Esophagus muscularis mucosa (tissue), 4 donors: ENCODE measurements around the gene SEPTIN2. TPM values are rescaled to one million over a fixed set of nuclear protein-coding genes. Genes with fewer than 3 reads are reported as not detected.
A peak's percentile ranks its signal among the peaks of the same experiment; 100 is the strongest.

ENCODE experiments used
- DNase-seq: peaks from one replicate; pipeline ENCODE4 v3.0.0-alpha.2; 2017; ENCODE audit errors: extremely low spot score
- H3K27ac ChIP-seq, 4 donors: fragments of 200-600 bp; sonication (generic); replicated peaks in 1 of 4; 1 replicate in 3 of 4; 2 replicates in 1 of 4; pipeline ENCODE4 v1.5.1; 2016 to 2019; ENCODE audit warnings: mild to moderate bottlenecking in 1 of 4
- H3K27me3 ChIP-seq, 4 donors: fragments of 200-600 bp; sonication (generic); one replicate each; pipeline versions ENCODE4 v1.5.1 to v1.6.0; 2016 to 2019
- H3K36me3 ChIP-seq, 4 donors: fragments of 200-600 bp; sonication (generic); one replicate each; pipeline ENCODE4 v1.5.1; 2016 to 2019
- H3K4me1 ChIP-seq, 4 donors: fragments of 200-600 bp; sonication (generic); one replicate each; pipeline ENCODE4 v1.5.1; 2016 to 2019
- H3K4me3 ChIP-seq, 4 donors: fragments of 200-600 bp; sonication (generic); 1 replicate in 2 of 4; 2 replicates in 2 of 4; pipeline ENCODE4 v1.5.1; 2016 to 2019; ENCODE audit warnings: mild to moderate bottlenecking in 4 of 4, moderate library complexity in 1 of 4
- H3K9me3 ChIP-seq, 4 donors: fragments of 200-600 bp; sonication (generic); 1 replicate in 3 of 4; 2 replicates in 1 of 4; pipeline ENCODE4 v1.5.1; 2016 to 2019
- CTCF ChIP-seq, 3 experiments: fragments of 200-600 bp in 2 of 3; fragments of 450-650 bp in 1 of 3; sonication (generic) in 2 of 3; IDR thresholded peaks; one replicate each; pipeline ENCODE4 v1.5.1; 2017 to 2019; ENCODE audit warnings: antibody characterized with exemption in 3 of 3, mild to moderate bottlenecking in 2 of 3, moderate library complexity in 1 of 3
- EP300 ChIP-seq: sonication (generic); formaldehyde crosslinking; IDR thresholded peaks from one replicate; pipeline ENCODE4 v1.6.1; 2017; ENCODE audit warnings: antibody characterized with exemption
- POLR2A ChIP-seq: fragments of 450-650 bp; IDR thresholded peaks from one replicate; pipeline ENCODE4 v1.6.1; 2017; ENCODE audit warnings: antibody characterized with exemption, moderate library complexity, mild to moderate bottlenecking, low read depth
- POLR2AphosphoS5 ChIP-seq, 2 donors: sonication (generic); formaldehyde crosslinking; IDR thresholded peaks; one replicate each; pipeline ENCODE4 v1.6.1; 2017; ENCODE audit warnings: antibody characterized with exemption in 2 of 2
- WGBS: methylation state at CpG from one replicate; pipeline ENCODE4 v1.1.5; 2018; 5-methylcytosine and 5-hydroxymethylcytosine counted together
- intact Hi-C: fragments of 100-400 bp; cut with DNase I; formaldehyde crosslinking; loops from one replicate; pipeline ENCODE4 v1.15.1; 2023
- total RNA-seq, 4 donors: library from RNA; depleted of rRNA; stranded (reverse); fragments of >200 nt; gene quantifications; one replicate each; pipeline versions ENCODE4 v1.1.0 to v1.2.1, GENCODE V29; 2016

Gene SEPTIN2
- total RNA-seq, 4 donors from 2014 or later: 272 to 335 (median 284) TPM

GRCh38 chr2:241329669-241330615 lies 14.2 kb downstream of the SEPTIN2 start:
- Histone ChIP-seq H3K36me3 (peaks cover 12 to 70% (median 34%) of the 10 kb centered on the region in 4 donors), H3K27ac (no peak overlapping the region)

GRCh38 chr2:241330616-241330981 lies 14.9 kb downstream of the SEPTIN2 start:
- no peaks in the 10 kb centered on the region for H3K4me1 ChIP-seq
- no peak for TF ChIP-seq POLR2AphosphoS5 (IDR thresholded peaks at IDR 0.05)
- no peak for TF ChIP-seq EP300
- TF ChIP-seq POLR2A: no peak
- TF ChIP-seq CTCF (IDR thresholded peaks at IDR 0.05): no peak
- H3K27ac ChIP-seq: no peak overlapping the region
- no peak overlapping the region for H3K4me3 ChIP-seq
- no peaks in the 10 kb centered on the region for H3K27me3 ChIP-seq
- WGBS: 88% methylated on average over 4 of the region's 4 CpGs
- H3K9me3 ChIP-seq: no peaks in the 10 kb centered on the region
- DNase-seq: no peak
- peaks cover 13 to 77% (median 35%) of the 10 kb centered on the region in 4 donors for H3K36me3 ChIP-seq
- intact Hi-C loops: no loop called here

More at GRCh38 chr2:241329669-241330615, 14.2 kb downstream of the SEPTIN2 start:
- Histone ChIP-seq H3K4me3 (no peak overlapping the region), H3K4me1 (peaks cover 0 to 6% (median 2%) of the 10 kb centered on the region in 4 donors), H3K27me3 (no peaks in the 10 kb centered on the region), H3K9me3 (no peaks in the 10 kb centered on the region)
- no peak for DNase-seq
- intact Hi-C loops: no loop called here
- no peak for TF ChIP-seq POLR2AphosphoS5 (IDR thresholded peaks at IDR 0.05)
- TF ChIP-seq CTCF (IDR thresholded peaks at IDR 0.05): no peak
- TF ChIP-seq EP300: no peak
- no peak for TF ChIP-seq POLR2A
- 91% methylated on average over 11 of the region's 11 CpGs for WGBS

DNA sequence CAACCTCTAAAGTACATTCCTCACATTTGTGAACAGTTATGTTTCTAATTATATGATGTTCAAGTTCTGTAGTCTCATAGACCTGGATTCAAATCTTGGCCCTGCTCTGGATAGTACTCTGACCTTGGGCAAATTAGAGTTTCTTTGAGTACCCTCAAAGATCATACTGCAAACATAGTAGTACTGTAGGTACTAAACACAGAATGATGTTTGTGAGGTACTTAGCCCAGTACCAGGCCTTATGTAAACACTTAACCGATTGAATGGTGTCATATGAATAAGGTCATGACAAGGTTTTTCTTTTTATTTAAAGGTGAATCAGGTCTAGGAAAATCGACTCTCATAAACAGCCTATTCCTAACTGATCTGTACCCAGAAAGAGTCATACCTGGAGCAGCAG lies 19.1 kb downstream of the SEPTIN2 start:
- H3K36me3 ChIP-seq: peaks cover 31 to 75% (median 52%) of the 10 kb centered on the region in 4 donors
- intact Hi-C loops: no loop called here
- no peaks in the 10 kb centered on the region for H3K9me3 ChIP-seq
- no peak for DNase-seq
- WGBS: 73% methylated on average over 2 of the region's 2 CpGs
- no peak overlapping the region for H3K27ac ChIP-seq
- TF ChIP-seq EP300: no peak
- no peak for TF ChIP-seq POLR2A
- TF ChIP-seq POLR2AphosphoS5 (IDR thresholded peaks at IDR 0.05): no peak
- TF ChIP-seq CTCF (IDR thresholded peaks at IDR 0.05): no peak
- H3K4me3 ChIP-seq: no peak overlapping the region
- peaks cover 5 to 8% (median 7%) of the 10 kb centered on the region in 4 donors for H3K4me1 ChIP-seq
- no peaks in the 10 kb centered on the region for H3K27me3 ChIP-seq

DNA sequence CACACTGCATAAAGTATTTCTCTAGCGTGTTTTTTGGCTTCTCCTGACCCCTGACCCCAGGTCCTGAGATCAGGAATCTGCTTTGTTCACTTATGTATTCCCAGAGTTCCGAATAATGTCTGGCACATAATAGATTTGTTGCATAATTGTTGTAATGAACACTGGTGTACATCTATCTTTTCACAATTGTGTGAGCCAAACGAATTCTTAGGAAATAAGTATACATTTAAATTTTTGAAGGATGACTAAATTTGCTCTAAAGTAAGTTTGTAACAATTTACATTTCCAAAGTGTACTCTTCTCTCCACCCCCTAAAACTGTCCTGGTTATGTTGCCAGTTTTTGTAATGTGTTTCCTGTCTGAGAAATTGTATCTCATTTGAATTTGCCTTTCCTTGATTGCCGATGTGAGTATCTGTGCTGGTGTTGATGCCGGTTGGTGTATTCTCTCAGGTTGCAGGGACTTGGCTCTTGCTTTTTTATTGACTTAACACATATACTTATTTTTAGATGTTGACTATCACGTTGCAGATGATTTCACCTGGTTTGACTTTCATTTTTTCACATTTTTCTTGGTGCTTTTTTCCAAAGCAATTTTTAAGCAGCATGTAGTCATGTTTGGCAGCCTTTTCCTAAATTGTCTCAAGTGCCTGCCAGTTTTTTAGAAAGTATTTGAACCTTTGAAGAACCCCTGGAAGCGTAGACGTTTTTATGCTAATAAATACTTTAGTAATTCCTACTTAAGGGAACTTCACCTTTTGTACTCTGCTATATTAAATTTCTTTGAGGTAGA lies 24.3 kb downstream of the SEPTIN2 start:
- no peaks in the 10 kb centered on the region for H3K9me3 ChIP-seq
- DNase-seq: no peak
- H3K27ac ChIP-seq: peak overlapping the region; percentile 37 to 75 (median 61)
- TF ChIP-seq EP300 (no peak), POLR2A (no peak), POLR2AphosphoS5 (IDR thresholded peaks at IDR 0.05) (no peak), CTCF (IDR thresholded peaks at IDR 0.05) (no peak)
- peaks cover 51 to 92% (median 79%) of the 10 kb centered on the region in 4 donors for H3K36me3 ChIP-seq
- WGBS: 31% methylated on average over 8 of the region's 8 CpGs
- H3K4me1 ChIP-seq: peaks cover 15 to 26% (median 22%) of the 10 kb centered on the region in 4 donors
- no peaks in the 10 kb centered on the region for H3K27me3 ChIP-seq
- no peak overlapping the region for H3K4me3 ChIP-seq
- intact Hi-C loops: no loop called here
